GM18858 (cell line): ENCODE results near the gene C11orf91.
A peak's percentile ranks its signal among the peaks of the same experiment; 100 is the strongest.
"Not testable (repeated sequence)": the region's sequence is repeated elsewhere in the genome, so short reads cannot be mapped to it uniquely, and the experiment has no call there.

ENCODE experiments used
- ATAC-seq: cut with Tn5 transposase; IDR thresholded peaks from one replicate; pipeline ENCODE4 v1.9.1; 2021; ENCODE audit not compliant: unreplicated experiment

Gene C11orf91

GRCh38 chr11:33670250-33671011 lies 30.2 kb downstream of the C11orf91 start:
- no peak for ATAC-seq

DNA sequence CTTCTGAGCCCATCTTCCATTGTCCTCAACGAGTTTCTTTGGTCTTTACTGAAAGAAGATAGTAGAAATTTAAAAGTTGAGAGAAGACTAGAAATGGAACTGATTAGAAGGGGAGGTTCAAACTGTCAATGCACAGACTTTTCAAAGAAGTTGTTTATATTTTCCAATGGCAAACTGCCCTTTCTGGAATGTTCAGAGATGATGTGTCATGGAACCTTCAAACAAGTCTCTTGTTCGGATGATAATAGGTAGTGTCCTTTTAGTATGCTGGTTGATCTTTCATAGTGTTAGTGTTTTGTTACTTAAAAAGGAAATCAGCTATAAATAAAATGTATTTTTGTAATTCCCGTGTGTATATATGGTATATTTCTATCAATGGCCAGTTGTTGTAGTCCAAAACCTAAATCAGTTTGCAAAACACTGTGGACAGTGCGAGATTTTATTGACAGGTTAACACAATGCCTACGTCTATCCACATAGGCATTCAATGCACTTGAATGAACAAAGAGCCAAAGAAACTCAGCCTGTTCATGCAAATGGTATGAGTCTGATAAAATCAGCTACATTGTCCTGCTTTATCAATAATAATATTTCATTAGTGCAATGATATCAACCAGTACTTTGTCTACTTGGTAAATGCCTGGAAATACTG lies 30.9 kb downstream of the C11orf91 start:
- ATAC-seq: no peak

DNA sequence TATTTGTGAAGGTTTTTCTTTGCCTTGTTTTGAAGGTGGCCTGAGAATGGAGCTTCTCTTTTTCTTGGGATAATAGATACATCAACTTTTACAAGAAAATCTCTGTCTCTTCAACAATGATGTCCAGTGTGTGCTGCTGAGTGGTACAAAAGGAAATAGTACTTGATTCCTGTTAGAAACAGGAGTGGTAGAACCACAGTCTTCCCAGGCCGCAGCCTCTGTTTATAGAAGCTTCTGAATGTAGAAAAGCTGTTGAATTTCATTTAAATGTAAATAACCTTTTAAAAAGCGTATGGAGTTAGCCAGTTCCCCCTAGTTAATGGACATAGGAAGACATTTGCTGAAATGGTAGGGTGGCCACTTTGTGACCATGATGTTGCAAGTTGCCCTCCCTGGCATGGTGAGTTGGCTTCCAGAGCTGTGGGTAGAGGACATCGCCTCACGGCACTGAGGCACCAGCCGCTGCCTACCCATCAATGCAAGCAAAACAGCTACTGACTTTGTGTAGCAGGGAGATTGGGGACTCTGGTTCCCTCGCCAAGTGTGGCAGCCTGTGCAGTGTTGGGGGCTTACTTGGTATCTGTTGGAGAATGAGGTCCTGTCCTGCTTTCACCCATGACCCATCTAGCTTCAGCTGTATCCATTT lies 31.6 kb downstream of the C11orf91 start:
- ATAC-seq: no peak

DNA sequence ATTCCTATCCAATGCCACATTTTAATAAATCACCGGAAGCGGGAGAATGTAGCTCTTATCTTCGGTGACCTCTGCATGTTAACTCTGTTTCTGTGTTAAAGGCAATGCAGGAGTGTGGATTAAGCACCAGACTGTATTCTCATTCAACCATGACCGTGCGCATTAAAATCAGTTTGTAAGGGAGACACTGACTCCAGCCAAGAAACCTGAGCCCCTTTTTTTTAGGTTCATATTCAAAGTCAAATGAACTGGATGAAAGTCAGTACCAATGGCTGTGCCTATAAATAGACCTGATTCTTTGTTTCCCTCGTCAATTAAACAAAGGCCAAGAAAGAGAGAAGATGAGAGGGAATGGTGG lies 32.2 kb downstream of the C11orf91 start:
- no peak for ATAC-seq

- ATAC-seq: no peak
Measured at GRCh38 chr11:33667819-33668467, 32.7 kb downstream of the C11orf91 start.

- ATAC-seq: no peak
Measured at GRCh38 chr11:33665350-33666106, 35.1 kb downstream of the C11orf91 start.

- ATAC-seq: no peak
Measured at GRCh38 chr11:33664827-33665226, 35.8 kb downstream of the C11orf91 start.

DNA sequence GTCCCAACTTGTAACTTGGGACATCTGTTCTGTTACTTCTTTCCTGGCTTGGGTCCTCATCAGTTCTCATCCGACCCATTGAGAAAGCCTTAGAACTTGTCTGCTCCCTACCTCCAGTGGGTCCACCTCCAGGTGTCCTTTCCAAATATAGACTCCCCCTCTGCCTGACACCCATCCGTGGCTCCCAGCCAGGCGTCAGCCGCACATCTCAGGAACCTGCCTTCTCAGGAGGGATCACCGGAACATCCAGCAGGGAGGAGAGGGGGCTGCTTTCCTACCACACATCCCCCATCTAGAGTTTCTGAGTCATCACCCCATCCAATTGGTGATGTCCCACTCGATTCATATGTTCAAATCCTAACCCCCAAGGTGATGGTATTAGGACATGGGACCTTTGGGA lies 36.5 kb downstream of the C11orf91 start:
- no peak for ATAC-seq

- no peak for ATAC-seq
Measured at GRCh38 chr11:33663121-33663520, 37.5 kb downstream of the C11orf91 start.

DNA sequence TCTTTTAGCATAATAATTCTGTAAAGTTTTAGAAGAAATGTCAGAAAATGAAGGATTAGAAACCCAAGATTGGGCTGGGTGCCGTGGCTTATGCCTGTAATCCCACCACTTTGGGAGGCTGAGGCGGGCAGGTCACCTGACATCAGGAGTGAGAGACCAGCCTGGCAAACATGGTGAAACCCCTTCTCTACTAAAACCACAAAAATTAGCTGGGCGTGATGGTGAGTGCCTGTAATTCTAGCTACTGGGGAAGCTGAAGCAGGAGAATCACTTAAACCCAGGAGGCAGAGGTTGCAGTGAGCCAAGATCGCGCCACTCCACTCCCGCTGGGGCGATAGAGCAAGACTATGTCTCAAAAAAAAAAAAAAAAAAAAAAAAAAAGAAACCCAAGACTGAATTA lies 39.1 kb downstream of the C11orf91 start:
- not testable (repeated sequence) for ATAC-seq

DNA sequence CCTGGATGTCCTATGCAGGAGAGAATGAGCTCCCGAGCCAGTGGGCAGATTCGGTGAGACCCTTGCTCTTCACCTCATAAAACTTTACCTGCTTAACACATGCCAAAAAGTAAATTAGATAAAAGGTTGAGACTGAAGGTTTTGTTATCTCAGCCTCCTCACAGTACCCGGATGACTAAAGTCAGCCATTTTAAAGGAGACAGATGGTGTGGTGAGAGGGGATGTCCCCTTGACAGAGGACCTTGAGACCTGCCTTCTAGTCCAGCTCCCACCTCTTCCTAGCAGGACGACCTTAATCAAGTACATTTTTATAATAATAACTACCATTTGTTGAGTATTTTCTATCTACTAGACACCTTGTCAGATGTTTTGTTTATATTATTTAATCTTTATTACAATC lies 39.7 kb downstream of the C11orf91 start:
- ATAC-seq: no peak

GRCh38 chr11:33659370-33660139 lies 41.1 kb downstream of the C11orf91 start:
- ATAC-seq: no peak

DNA sequence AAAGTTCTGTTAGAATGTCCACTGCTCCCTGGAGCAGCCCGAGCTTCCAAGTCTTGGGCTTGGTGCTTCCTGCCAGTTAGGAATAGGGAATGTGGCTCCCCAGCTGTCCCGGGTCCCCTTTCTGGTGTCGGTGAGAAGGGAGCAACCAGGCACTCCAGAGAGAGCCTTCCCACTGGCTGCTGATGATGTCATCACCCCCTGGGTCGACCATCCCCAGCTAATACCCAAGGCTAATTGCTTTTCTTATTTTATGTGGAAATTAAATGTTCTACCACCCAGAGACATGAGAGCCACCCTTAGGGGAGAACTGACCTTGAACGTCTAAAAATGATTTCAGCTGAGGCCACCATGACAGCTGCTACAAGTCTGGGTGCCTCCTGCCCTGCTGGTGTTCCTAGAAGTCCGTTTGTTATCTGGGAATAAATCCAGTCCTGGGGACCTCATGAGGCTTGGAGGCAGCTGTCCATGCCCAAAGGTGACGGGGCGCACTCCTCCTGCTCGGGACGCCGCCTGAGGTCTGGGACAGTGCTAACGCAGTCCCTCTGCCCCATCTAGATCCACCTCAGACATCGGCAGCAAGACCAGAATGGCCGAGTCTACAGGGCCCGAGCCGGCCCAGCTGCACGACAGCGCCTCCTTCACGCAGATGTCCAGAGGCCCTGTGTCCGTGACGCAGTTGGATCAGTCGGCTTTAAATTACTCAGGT lies 42.3 kb downstream of the C11orf91 start:
- no peak for ATAC-seq

GRCh38 chr11:33657757-33658156 lies 42.9 kb downstream of the C11orf91 start:
- no peak for ATAC-seq

DNA sequence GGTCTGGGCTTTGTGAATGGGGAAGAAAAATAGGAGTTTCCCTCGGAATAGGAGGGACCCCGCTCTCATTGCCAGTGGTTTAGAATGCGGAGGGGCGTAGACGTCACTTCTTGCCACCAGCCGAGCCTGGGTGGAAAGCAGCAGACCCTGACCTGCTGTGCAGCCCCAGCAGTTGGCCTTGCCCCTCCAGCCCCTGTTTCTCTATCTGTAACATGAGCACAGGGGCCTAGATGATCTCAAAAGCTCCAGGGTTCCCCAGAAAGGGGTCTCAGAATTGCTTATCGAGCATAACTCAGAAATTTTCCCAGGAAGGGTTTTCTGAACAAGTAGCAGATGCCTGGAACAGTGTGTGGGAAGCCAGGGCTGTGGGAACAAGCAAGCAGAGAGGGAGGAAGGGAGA lies 43.9 kb downstream of the C11orf91 start:
- ATAC-seq: no peak

GRCh38 chr11:33655842-33656600 lies 44.6 kb downstream of the C11orf91 start:
- peak; percentile 65 for ATAC-seq

- ATAC-seq: no peak
Measured at GRCh38 chr11:33654594-33654993, 46.0 kb downstream of the C11orf91 start.

DNA sequence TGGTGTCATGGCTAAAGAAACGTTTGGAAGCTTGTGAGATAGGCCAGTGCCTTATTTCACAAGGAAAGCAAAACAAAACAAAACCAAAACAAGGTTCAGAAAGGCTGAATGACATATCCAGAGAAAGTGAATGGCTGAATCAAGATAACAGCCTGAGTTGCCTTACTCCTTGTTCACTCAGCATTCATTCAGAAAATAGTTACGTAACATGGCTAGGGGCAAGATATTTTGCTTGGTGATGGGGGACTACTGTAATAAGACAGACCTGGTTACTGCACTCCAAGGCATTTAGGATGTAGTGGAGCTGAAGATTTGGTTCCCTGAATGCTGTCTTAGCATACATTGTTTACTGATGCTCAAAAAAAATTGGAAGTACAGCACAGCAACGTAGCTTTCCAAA lies 47.7 kb downstream of the C11orf91 start:
- ATAC-seq: no peak

- ATAC-seq: no peak
Measured at GRCh38 chr11:33652431-33652830, 48.2 kb downstream of the C11orf91 start.
